GM20000 (cell line): ENCODE results near the gene CEP290.

Experiments used
- DNase-seq: peaks from one replicate; pipeline ENCODE4 v3.0.0; 2012; ENCODE audit warnings: low spot score
- TF ChIP-seq, protein P1 (sequence below): IDR thresholded peaks from 2 replicates; pipeline ENCODE4 v1.5.1; 2012; ENCODE audit warnings: mild to moderate bottlenecking, control low read depth; ENCODE audit errors: extremely low read depth, missing control alignments

CEP290 gene

DNA sequence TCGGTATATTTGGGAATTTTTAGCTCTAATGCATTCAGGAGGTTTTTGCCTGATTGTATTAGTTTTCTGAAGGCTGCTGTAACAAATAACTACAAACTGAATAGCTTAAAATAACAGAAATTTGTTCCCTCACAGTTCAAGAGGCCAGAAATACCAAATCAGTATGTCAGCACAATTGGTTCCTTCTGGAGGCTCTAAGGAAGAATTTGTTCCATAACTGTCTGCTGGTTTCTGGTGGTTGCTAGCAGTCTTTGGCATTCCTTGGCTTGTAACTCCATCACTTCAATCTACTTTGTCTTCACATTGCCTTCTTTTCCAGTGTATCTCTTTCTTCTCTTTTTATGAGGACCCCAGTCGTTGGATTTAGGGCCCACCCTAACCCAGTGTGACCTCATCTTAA, 21.5 kb upstream of the CEP290 start:
- DNase-seq, result no peak
- TF ChIP-seq, protein P1, sequence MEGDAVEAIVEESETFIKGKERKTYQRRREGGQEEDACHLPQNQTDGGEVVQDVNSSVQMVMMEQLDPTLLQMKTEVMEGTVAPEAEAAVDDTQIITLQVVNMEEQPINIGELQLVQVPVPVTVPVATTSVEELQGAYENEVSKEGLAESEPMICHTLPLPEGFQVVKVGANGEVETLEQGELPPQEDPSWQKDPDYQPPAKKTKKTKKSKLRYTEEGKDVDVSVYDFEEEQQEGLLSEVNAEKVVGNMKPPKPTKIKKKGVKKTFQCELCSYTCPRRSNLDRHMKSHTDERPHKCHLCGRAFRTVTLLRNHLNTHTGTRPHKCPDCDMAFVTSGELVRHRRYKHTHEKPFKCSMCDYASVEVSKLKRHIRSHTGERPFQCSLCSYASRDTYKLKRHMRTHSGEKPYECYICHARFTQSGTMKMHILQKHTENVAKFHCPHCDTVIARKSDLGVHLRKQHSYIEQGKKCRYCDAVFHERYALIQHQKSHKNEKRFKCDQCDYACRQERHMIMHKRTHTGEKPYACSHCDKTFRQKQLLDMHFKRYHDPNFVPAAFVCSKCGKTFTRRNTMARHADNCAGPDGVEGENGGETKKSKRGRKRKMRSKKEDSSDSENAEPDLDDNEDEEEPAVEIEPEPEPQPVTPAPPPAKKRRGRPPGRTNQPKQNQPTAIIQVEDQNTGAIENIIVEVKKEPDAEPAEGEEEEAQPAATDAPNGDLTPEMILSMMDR, result no peak

DNA sequence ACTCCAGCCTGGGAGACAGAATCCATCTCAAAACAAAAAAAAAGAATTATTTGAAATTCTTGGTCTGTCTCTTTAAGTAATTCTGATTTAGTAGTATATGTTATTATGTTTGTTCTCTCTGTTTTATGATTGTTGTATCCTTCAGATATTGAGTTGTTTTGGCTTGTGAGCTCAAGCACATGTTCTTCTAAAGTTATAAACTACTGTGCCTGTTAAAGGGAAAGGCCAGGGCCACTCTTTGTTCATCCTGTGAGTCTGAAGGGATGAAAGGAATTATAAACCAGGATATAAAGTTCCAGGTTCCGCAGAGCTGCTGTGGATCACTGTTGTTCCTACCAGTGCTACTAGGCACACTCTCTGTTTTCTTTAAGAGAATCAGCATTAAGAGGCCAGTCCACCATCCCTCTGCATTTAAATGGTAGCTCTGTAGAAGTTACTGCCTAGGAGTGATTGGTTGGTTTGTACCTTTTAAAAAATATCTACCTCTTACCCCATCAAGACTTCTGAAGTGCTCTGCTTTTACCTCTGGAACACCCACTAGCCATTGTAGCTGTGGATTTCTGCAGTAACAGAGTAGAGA, 14.3 kb upstream of the CEP290 start:
- TF ChIP-seq, protein P1, result no peak
- DNase-seq, result no peak

DNA sequence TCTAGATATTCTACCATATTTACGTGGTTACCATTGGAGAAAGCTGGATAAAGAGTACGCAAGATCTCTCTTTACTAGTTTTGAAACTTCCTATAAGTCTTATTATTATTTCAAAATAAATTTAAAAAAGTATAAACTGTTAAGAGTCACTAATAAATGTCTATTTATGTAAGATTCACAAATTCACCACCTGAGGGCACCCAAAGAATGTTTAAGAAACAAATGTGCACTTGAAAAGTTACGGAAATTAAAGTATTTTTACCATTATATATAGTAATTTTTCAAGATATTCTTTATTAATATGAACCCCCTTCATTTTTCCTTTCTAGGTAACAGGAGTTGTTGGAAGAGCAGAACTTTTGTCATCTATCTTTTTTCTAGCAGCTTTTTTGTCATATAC, 12.1 kb upstream of the CEP290 start:
- TF ChIP-seq, protein P1, result no peak
- DNase-seq, result no peak

DNA sequence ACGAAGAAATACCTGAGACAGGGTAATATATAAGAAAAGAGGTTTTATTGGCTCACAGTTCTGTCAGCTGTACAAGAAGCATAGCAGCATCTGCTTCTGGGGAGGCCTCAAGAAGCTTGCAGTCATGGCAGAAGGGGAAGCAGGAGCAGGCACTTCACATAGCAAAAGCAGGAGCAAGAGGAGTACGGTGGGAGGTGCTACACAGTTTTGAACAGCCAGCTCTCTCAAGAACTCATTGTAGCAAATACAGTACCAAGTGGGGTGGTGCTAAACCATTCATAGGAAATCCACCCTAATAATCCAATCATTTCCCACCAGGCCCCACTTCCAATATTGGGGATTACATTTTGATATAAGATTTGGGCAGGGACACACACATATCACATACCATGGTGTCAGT, 8.2 kb upstream of the CEP290 start:
- no peak for DNase-seq
- TF ChIP-seq, protein P1, result no peak

DNA sequence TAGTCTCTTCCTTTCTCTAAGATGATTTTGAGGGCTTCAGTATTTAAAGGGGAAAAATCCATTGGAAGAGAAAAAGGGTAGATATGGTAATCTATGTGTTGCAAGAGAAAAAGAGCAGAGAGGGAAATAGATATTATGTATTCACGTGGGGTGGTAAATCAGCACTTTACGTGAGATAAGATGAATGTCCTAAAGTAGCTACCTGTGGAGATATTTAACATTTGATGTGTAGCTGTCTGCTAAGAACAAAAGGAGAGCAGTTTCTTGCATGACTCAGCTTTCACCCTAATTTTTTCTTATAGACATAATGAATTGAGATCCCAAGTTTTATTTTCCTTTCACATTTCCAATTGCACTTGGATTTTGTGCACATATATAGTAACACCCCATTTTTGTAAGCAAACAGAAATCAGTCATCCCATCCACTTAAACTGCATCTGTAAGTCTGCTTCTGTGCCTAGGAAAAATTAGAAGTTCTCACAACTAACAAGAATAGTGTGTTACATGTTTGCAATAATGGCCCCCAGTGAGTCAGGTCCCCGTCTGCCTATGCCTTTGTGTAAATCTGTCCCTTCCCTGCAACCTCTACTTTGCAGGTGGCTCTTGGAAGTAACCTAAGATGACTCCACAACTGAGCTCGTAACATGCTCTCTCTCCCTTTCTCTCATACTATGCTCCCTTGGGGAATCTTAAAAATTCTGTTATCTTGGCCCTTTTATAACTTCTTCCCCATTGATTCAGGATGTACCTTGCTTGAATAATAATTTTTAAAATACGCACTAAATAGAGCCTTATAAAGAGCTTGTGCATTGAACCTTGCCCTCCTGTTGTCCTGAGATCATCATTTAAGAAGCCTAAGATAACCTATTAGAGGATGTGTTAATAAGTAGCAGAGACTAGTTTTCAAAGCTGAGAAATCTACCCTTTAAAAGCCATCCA, 3.9 kb upstream of the CEP290 start:
- TF ChIP-seq, protein P1, result no peak
- no peak for DNase-seq

DNA sequence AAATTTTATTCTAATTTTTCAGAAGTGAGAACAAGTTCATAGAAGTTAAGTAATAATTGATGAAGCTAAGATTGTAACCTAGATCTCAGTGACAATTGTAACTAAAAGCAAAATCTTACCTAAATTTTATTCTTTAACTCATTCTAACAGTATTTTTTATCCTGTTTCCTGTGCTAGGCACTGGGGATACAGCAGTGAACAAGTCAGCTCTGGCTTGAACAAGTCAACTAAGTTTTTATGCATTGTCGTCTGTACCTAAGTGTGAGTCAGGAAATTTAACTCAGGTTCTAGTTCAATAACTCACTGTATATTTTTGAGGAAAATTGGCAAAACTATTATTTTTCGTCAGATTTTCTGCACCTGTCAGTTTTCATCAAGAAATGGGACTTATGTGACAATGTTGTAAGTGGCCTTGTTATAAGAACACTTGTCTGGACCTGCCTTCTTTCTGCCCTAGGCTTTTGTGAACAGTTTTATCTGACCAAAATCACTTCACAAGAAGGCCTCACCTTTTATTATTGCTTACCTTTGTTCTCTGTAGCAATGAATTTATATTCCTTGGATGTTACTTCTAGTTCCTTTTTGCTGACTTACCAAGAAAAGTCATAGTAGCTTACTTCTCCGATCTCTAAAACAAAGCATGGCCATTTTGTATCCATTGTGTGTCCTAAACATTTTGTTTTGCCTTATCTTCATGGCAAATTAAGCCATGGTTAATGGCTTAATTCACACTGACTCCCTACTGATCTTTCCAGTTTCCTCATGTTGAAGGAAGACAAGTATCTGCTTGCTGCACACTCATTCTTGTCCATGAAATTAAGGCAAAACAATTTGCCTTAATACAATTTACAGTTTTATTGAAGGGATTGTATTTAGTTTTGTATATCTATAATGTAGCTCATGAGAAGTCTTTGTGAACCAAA, 2.9 kb upstream of the CEP290 start:
- TF ChIP-seq, protein P1, result no peak
- no peak for DNase-seq
